Stomach (tissue), 9 donors: Measurements from ENCODE around the gene STX4. TPM values are rescaled to one million over a fixed set of nuclear protein-coding genes. Genes with fewer than 3 reads are reported as not detected.

Experiments used
- DNase-seq, 2 donors: peaks; one replicate each; pipeline versions ENCODE4 v3.0.0 to v3.0.0-alpha.2; 2013 to 2019
- H3K27ac ChIP-seq, 5 donors: fragments of 200-600 bp in 4 of 5; sonication (generic) in 4 of 5; one replicate each; pipeline ENCODE4 v1.5.1; 2013 to 2019; ENCODE audit warnings: mild to moderate bottlenecking in 1 of 5, moderate library complexity in 1 of 5
- H3K27me3 ChIP-seq, 3 donors: fragments of 200-600 bp; sonication (generic); one replicate each; pipeline ENCODE4 v1.5.1; 2017 to 2019; ENCODE audit warnings: mixed run types in 1 of 3
- H3K36me3 ChIP-seq, 4 donors: fragments of 200-600 bp; sonication (generic); 1 replicate in 3 of 4; 2 replicates in 1 of 4; pipeline ENCODE4 v1.5.1; 2016 to 2019
- H3K4me1 ChIP-seq, 4 donors: fragments of 200-600 bp; sonication (generic); one replicate each; pipeline ENCODE4 v1.5.1; 2016 to 2019
- H3K4me3 ChIP-seq, 4 donors: fragments of 200-600 bp; sonication (generic) in 3 of 4; one replicate each; pipeline ENCODE4 v1.5.1; 2016 to 2019; ENCODE audit warnings: mild to moderate bottlenecking in 1 of 4
- H3K9me3 ChIP-seq, 4 donors: fragments of 200-600 bp; sonication (generic); one replicate each; pipeline ENCODE4 v1.5.1; 2016 to 2019
- CTCF ChIP-seq, 7 experiments: fragments of 450-650 bp in 4 of 7; fragments of 200-600 bp in 3 of 7; sonication (generic) in 3 of 7; IDR thresholded peaks; one replicate each; pipeline ENCODE4 v1.5.1; 2016 to 2019; ENCODE audit warnings: antibody characterized with exemption in 7 of 7, control low read depth in 2 of 7, mild to moderate bottlenecking in 1 of 7
- EP300 ChIP-seq: sonication (generic); formaldehyde crosslinking; IDR thresholded peaks from one replicate; pipeline ENCODE4 v1.6.1; 2017; ENCODE audit warnings: antibody characterized with exemption
- POLR2A ChIP-seq, 4 donors: fragments of 450-650 bp; IDR thresholded peaks; one replicate each; pipeline ENCODE4 v1.6.1; 2016; ENCODE audit warnings: antibody characterized with exemption in 4 of 4, control low read depth in 2 of 4, mild to moderate bottlenecking in 1 of 4, moderate library complexity in 1 of 4
- POLR2AphosphoS5 ChIP-seq, 3 donors: sonication (generic); formaldehyde crosslinking; IDR thresholded peaks; one replicate each; pipeline ENCODE4 v1.6.1; 2016; ENCODE audit warnings: antibody characterized with exemption in 3 of 3
- WGBS, 5 donors: extraction: QIAGEN DNeasy Blood & Tissue Kit in 3 of 5; methylation state at CpG; one replicate each; pipeline versions ENCODE4 v1.1.5 to v1.1.7; 2013 to 2018; 5-methylcytosine and 5-hydroxymethylcytosine counted together
- intact Hi-C: fragments of 100-400 bp; cut with DNase I; formaldehyde crosslinking; loops from one replicate; pipeline ENCODE4 v1.15.1; 2023; ENCODE audit warnings: low total_unique reads
- polyA plus RNA-seq, 3 donors: library from polyadenylated mRNA; stranded (reverse); fragments of 200-250 nt; gene quantifications; one replicate each; pipeline ENCODE4 v1.2.3, GENCODE V29; 2013
- total RNA-seq, 5 donors: library from RNA; depleted of rRNA; stranded (reverse); fragments of >200 nt; gene quantifications; one replicate each; pipeline versions ENCODE4 v1.1.0 to v1.2.3, GENCODE V29; 2014 to 2016
- donor health status: healthy with polysubstance abuse.
- donor health status: Bipolar disorder and iron deficiency.
- donor health status: healthy.

STX4 gene
- total and polyA plus RNA-seq, 8 donors = 13.8 to 254 (median 60.2) TPM

- Histone ChIP-seq H3K4me3 (no peak overlapping the region), H3K9me3 (no peaks in the 10 kb centered on the region), H3K4me1 (peaks cover 7 to 51% (median 36%) of the 10 kb centered on the region in 4 donors), H3K27ac (no peak overlapping the region), H3K36me3 (peaks cover 54 to 92% (median 90%) of the 10 kb centered on the region in 4 donors), H3K27me3 (no peaks in the 10 kb centered on the region)
- intact Hi-C loops = no loop called here
- TF ChIP-seq CTCF (IDR thresholded peaks at IDR 0.05) (no peak), POLR2A (IDR thresholded peaks at IDR 0.05) (no peak), POLR2AphosphoS5 (IDR thresholded peaks at IDR 0.05) (no peak)
- DNase-seq = no peak
- WGBS, 5 donors = 96 to 98% (median 97%) methylated on average over 37 to 40 of the region's 40 CpGs
These were observed 46.8 kb downstream of the STX4 start for GRCh38 chr16:31080035-31080629.

- intact Hi-C loops = no loop called here
- H3K27me3 ChIP-seq = no peaks in the 10 kb centered on the region
- H3K9me3 ChIP-seq = no peaks in the 10 kb centered on the region
- TF ChIP-seq CTCF (IDR thresholded peaks at IDR 0.05) (no peak), EP300 (no peak), POLR2A (IDR thresholded peaks at IDR 0.05) (no peak), POLR2AphosphoS5 (IDR thresholded peaks at IDR 0.05) (no peak)
- WGBS, 5 donors = 92 to 95% (median 94%) methylated on average over 2 to 13 of the region's 13 CpGs
- H3K4me1 ChIP-seq = peaks cover 0 to 44% (median 29%) of the 10 kb centered on the region in 4 donors
- peaks cover 54 to 100% (median 98%) of the 10 kb centered on the region in 4 donors for H3K36me3 ChIP-seq
- no peak overlapping the region for H3K4me3 ChIP-seq
- H3K27ac ChIP-seq = no peak overlapping the region
- no peak for DNase-seq
These were observed 47.5 kb downstream of the STX4 start for GRCh38 chr16:31080756-31081419.

- Histone ChIP-seq H3K27ac (no peak overlapping the region), H3K9me3 (no peaks in the 10 kb centered on the region), H3K4me1 (peaks cover 0 to 37% (median 25%) of the 10 kb centered on the region in 4 donors), H3K4me3 (no peak overlapping the region), H3K36me3 (peaks cover 48 to 100% (median 98%) of the 10 kb centered on the region in 4 donors), H3K27me3 (no peaks in the 10 kb centered on the region)
- peak in 1 of 2 donors; percentile 2 for DNase-seq
- intact Hi-C loops = no loop called here
- WGBS, 5 donors = 81 to 86% (median 83%) methylated on average over 25 to 26 of the region's 26 CpGs
- TF ChIP-seq CTCF (IDR thresholded peaks at IDR 0.05) = no peak
- no peak for TF ChIP-seq POLR2AphosphoS5 (IDR thresholded peaks at IDR 0.05)
- TF ChIP-seq EP300 = no peak
- no peak for TF ChIP-seq POLR2A (IDR thresholded peaks at IDR 0.05)
These were observed 48.3 kb downstream of the STX4 start for GRCh38 chr16:31081428-31082351.

GRCh38 chr16:31082368-31083045 is 49.1 kb downstream of the STX4 start:
- Histone ChIP-seq H3K9me3 (no peaks in the 10 kb centered on the region), H3K27ac (no peak overlapping the region), H3K4me3 (no peak overlapping the region), H3K36me3 (peaks cover 43 to 100% (median 98%) of the 10 kb centered on the region in 4 donors), H3K4me1 (peaks cover 0 to 37% (median 25%) of the 10 kb centered on the region in 4 donors), H3K27me3 (no peaks in the 10 kb centered on the region)
- intact Hi-C loops = no loop called here
- peak in 1 of 2 donors; percentile 2 for DNase-seq
- 70 to 80% (median 75%) methylated on average over 10 to 14 of the region's 14 CpGs for WGBS, 5 donors
- TF ChIP-seq POLR2AphosphoS5 (IDR thresholded peaks at IDR 0.05) (no peak), CTCF (IDR thresholded peaks at IDR 0.05) (no peak), EP300 (no peak), POLR2A (IDR thresholded peaks at IDR 0.05) (no peak)
